Ovary (tissue), 3 donors: Measurements from ENCODE around the gene CEP350.

Experiments
- CTCF ChIP-seq, 3 donors: fragments of 450-650 bp in 2 of 3; fragments of 200-600 bp in 1 of 3; IDR thresholded peaks; one replicate each; pipeline versions ENCODE4 v1.5.1 to v1.8.0; 2016 to 2022; ENCODE audit warnings: antibody characterized with exemption in 3 of 3, mild to moderate bottlenecking in 1 of 3
- EP300 ChIP-seq: sonication (generic); formaldehyde crosslinking; IDR thresholded peaks from one replicate; pipeline ENCODE4 v1.6.1; 2017; ENCODE audit warnings: antibody characterized with exemption
- POLR2A ChIP-seq: fragments of 450-650 bp; IDR thresholded peaks from one replicate; pipeline ENCODE4 v1.6.1; 2017; ENCODE audit warnings: antibody characterized with exemption, mild to moderate bottlenecking, moderate library complexity
- donor health status: DM: no; HTN: no; CAD: no.

DNA sequence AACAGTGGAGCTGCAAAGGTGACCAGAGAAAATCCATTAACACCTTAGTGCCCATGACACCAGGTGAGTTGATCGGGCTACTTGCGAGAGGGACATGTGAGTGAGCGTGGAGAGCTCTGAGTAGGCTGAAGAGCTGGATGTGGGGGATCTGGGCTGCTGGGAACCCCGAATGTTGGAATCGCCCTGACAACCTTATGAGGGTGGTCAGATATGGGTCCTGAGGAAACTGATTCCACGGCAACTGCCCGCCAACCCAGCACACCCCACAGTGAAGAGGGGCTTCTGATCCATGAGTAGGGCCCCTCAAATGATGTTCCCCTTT is 199.4 kb downstream of the CEP350 start:
- TF ChIP-seq POLR2A (no peak), EP300 (no peak), CTCF (IDR thresholded peaks at IDR 0.05) (no peak)
